Central memory CD4-positive, alpha-beta T cell (primary cell): ENCODE results near the gene GZF1.

Experiments used
- DNase-seq: peaks from one replicate; pipeline ENCODE4 v3.0.0; 2022

GZF1 gene

GRCh38 chr20:23370873-23371272 lies 8.9 kb downstream of the GZF1 start:
- DNase-seq = no peak

GRCh38 chr20:23371496-23371895 lies 9.5 kb downstream of the GZF1 start:
- no peak for DNase-seq

- no peak for DNase-seq
Observed at GRCh38 chr20:23374441-23374840, 12.5 kb downstream of the GZF1 start.

- DNase-seq = no peak
Observed at GRCh38 chr20:23375827-23376226, 13.8 kb downstream of the GZF1 start.

- DNase-seq = no peak
Observed at GRCh38 chr20:23379772-23380171, 17.8 kb downstream of the GZF1 start.

GRCh38 chr20:23381876-23382275 lies 19.9 kb downstream of the GZF1 start:
- DNase-seq = no peak

- no peak for DNase-seq
Observed at GRCh38 chr20:23386304-23387117, 24.5 kb downstream of the GZF1 start.

GRCh38 chr20:23387118-23387443 lies 25.1 kb downstream of the GZF1 start:
- no peak for DNase-seq

- DNase-seq = no peak
Observed at GRCh38 chr20:23390091-23390774, 28.3 kb downstream of the GZF1 start.

- DNase-seq = no peak
Observed at GRCh38 chr20:23391707-23392310, 29.8 kb downstream of the GZF1 start.

- DNase-seq = no peak
Observed at GRCh38 chr20:23393996-23394775, 32.2 kb downstream of the GZF1 start.

- no peak for DNase-seq
Observed at GRCh38 chr20:23396950-23397627, 35.1 kb downstream of the GZF1 start.

- no peak for DNase-seq
Observed at GRCh38 chr20:23397961-23398360, 36.0 kb downstream of the GZF1 start.

- no peak for DNase-seq
Observed at GRCh38 chr20:23399568-23400241, 37.7 kb downstream of the GZF1 start.

- DNase-seq = no peak
Observed at GRCh38 chr20:23401051-23401450, 39.1 kb downstream of the GZF1 start.

GRCh38 chr20:23403751-23404150 lies 41.8 kb downstream of the GZF1 start:
- DNase-seq = no peak

GRCh38 chr20:23404196-23404595 lies 42.2 kb downstream of the GZF1 start:
- no peak for DNase-seq

- no peak for DNase-seq
Observed at GRCh38 chr20:23406880-23407279, 44.9 kb downstream of the GZF1 start.

GRCh38 chr20:23407781-23408464 lies 45.9 kb downstream of the GZF1 start:
- no peak for DNase-seq

GRCh38 chr20:23408957-23409356 lies 47.0 kb downstream of the GZF1 start:
- no peak for DNase-seq

GRCh38 chr20:23409800-23410199 lies 47.8 kb downstream of the GZF1 start:
- DNase-seq = no peak
